T-helper 2 cell (primary cell): ENCODE data around the gene HNRNPLL.
"Not testable (repeated sequence)": the region's sequence is repeated elsewhere in the genome, so short reads cannot be mapped to it uniquely, and the experiment has no call there.

ENCODE experiments used
- DNase-seq, 5 experiments: peaks; one replicate each; pipeline versions ENCODE4 v3.0.0 to v3.0.0-alpha.2; 2012 to 2022
- total RNA-seq, 2 donors: gene quantifications; one replicate each; lab custom pipeline; 2026; lab: John Stamatoyannopoulos, UW

Gene HNRNPLL
- total RNA-seq: 125 to 162 reads per million in 2 donors

GRCh38 chr2:38602732-38603401, at the start of gene HNRNPLL:
TSS of gene HNRNPLL (minus strand) at chr2:38602928. CDS start at chr2:38602626, 302 bp downstream.
- peak; percentile 87 to 96 (median 94) for DNase-seq

- no peak for DNase-seq
These were observed 48.0 kb upstream of the HNRNPLL start for GRCh38 chr2:38650717-38651116.

- no peak for DNase-seq
These were observed 47.3 kb upstream of the HNRNPLL start for GRCh38 chr2:38650012-38650411.

- DNase-seq: no peak
These were observed 46.5 kb upstream of the HNRNPLL start for GRCh38 chr2:38649176-38649728.

- peak in 1 of 5 experiments; percentile 66 for DNase-seq
These were observed 45.5 kb upstream of the HNRNPLL start for GRCh38 chr2:38648107-38648761.

GRCh38 chr2:38643683-38644511, 41.2 kb upstream of the HNRNPLL start:
- DNase-seq: peak in 2 of 5 experiments; percentile 38 to 87

- DNase-seq: no peak
These were observed 40.4 kb upstream of the HNRNPLL start for GRCh38 chr2:38643021-38643671.

- DNase-seq: not testable (repeated sequence)
These were observed 39.8 kb upstream of the HNRNPLL start for GRCh38 chr2:38642373-38643017.

- no peak for DNase-seq
These were observed 33.3 kb upstream of the HNRNPLL start for GRCh38 chr2:38636069-38636468.

GRCh38 chr2:38635139-38635538, 32.4 kb upstream of the HNRNPLL start:
- DNase-seq: no peak

- peak in 1 of 5 experiments; percentile 62 for DNase-seq
These were observed 32.0 kb upstream of the HNRNPLL start for GRCh38 chr2:38634684-38635083.

- no peak for DNase-seq
These were observed 31.2 kb upstream of the HNRNPLL start for GRCh38 chr2:38633895-38634294.

GRCh38 chr2:38632980-38633379, 30.3 kb upstream of the HNRNPLL start:
- no peak for DNase-seq

GRCh38 chr2:38631976-38632375, 29.2 kb upstream of the HNRNPLL start:
- no peak for DNase-seq

- no peak for DNase-seq
These were observed 27.0 kb upstream of the HNRNPLL start for GRCh38 chr2:38629684-38630083.

GRCh38 chr2:38627391-38627790, 24.7 kb upstream of the HNRNPLL start:
- DNase-seq: no peak

- peak in 3 of 5 experiments; percentile 16 to 96 (median 53) for DNase-seq
These were observed 23.8 kb upstream of the HNRNPLL start for GRCh38 chr2:38626326-38627035.

GRCh38 chr2:38622210-38622609, 19.5 kb upstream of the HNRNPLL start:
- no peak for DNase-seq

- no peak for DNase-seq
These were observed 18.3 kb upstream of the HNRNPLL start for GRCh38 chr2:38621018-38621417.

GRCh38 chr2:38620282-38620977, 17.7 kb upstream of the HNRNPLL start:
- no peak for DNase-seq
